ENCODE data around the gene MTX1.
"Not testable (repeated sequence)": the region's sequence is repeated elsewhere in the genome, so short reads cannot be mapped to it uniquely, and the experiment has no call there.

DNA sequence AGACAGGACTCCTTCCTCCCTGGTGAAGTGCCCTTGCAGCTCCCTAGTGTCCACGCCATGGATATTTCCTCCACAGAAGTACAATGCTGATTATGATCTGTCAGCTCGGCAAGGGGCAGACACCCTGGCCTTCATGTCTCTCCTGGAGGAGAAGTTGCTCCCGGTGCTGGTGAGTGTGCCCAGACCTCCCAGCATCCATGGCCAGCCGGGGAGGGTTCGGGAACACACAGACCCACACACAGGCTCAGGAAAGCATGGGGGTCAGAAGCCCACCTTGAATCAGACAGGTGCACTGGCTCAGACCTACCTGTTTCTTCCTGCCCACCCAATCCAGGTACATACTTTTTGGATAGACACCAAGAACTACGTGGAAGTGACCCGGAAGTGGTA lies 3.6 kb downstream of the MTX1 start:
- TF ChIP-seq EZH2phosphoT487 (IDR thresholded peaks at IDR 0.05; ENCODE audit: insufficient read depth, low read depth); EZH2 (IDR thresholded peaks at IDR 0.05; ENCODE audit: insufficient read depth, poor library complexity, severe bottlenecking): not testable (repeated sequence)

Data from GM23248 (cell line).